Breast epithelium (tissue), 3 donors: ENCODE measurements around the gene TM9SF2.

Source experiments
- POLR2A ChIP-seq: fragments of 450-650 bp; IDR thresholded peaks from one replicate; pipeline ENCODE4 v1.6.1; 2016; ENCODE audit warnings: antibody characterized with exemption, mild to moderate bottlenecking, moderate library complexity
- POLR2AphosphoS5 ChIP-seq, 3 donors: sonication (generic); formaldehyde crosslinking; IDR thresholded peaks; one replicate each; pipeline ENCODE4 v1.6.1; 2017; ENCODE audit warnings: antibody characterized with exemption in 3 of 3
- TF ChIP-seq, protein P1 (sequence below), 3 donors: fragments of 450-650 bp; IDR thresholded peaks; one replicate each; pipeline ENCODE4 v1.5.1; 2016 to 2017; ENCODE audit warnings: antibody characterized with exemption in 3 of 3, mild to moderate bottlenecking in 3 of 3, moderate library complexity in 3 of 3

GRCh38 chr13:99506634-99507033, 5.4 kb downstream of the TM9SF2 start:
- TF ChIP-seq, protein P1, sequence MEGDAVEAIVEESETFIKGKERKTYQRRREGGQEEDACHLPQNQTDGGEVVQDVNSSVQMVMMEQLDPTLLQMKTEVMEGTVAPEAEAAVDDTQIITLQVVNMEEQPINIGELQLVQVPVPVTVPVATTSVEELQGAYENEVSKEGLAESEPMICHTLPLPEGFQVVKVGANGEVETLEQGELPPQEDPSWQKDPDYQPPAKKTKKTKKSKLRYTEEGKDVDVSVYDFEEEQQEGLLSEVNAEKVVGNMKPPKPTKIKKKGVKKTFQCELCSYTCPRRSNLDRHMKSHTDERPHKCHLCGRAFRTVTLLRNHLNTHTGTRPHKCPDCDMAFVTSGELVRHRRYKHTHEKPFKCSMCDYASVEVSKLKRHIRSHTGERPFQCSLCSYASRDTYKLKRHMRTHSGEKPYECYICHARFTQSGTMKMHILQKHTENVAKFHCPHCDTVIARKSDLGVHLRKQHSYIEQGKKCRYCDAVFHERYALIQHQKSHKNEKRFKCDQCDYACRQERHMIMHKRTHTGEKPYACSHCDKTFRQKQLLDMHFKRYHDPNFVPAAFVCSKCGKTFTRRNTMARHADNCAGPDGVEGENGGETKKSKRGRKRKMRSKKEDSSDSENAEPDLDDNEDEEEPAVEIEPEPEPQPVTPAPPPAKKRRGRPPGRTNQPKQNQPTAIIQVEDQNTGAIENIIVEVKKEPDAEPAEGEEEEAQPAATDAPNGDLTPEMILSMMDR (IDR thresholded peaks at IDR 0.05), result no peak
- TF ChIP-seq POLR2AphosphoS5 (IDR thresholded peaks at IDR 0.05), result no peak
- TF ChIP-seq POLR2A, result no peak
